ENCODE measurements around the gene EIPR1.

EIPR1 gene

GRCh38 chr2:3300224-3300995, 77.2 kb downstream of the EIPR1 start:
- H3K79me1 ChIP-seq (replicated peaks; ENCODE audit: low read length, poor library complexity, severe bottlenecking), result peaks cover 44% of the 10 kb centered on the region
- no peak overlapping the region for H2BK12ac ChIP-seq (ENCODE audit: low read length in 2 of 2)
- no peak overlapping the region for H4K91ac ChIP-seq (ENCODE audit: low read length)
- no peak overlapping the region for H2AFZ ChIP-seq (ENCODE audit: low read depth, low read length)
- H2BK5ac ChIP-seq (ENCODE audit: low read depth, low read length, poor library complexity, severe bottlenecking), result no peak overlapping the region
- H3K36me3 ChIP-seq (ENCODE audit: control insufficient read depth in 1 of 2, insufficient read depth in 2 of 2, low read depth in 1 of 2, low read length in 2 of 2), result peaks cover 5 to 12% of the 10 kb centered on the region in 2 experiments
- WGBS, result 96% methylated on average over 14 of the region's 14 CpGs
- no peak overlapping the region for H3K4me3 ChIP-seq (ENCODE audit: insufficient read depth in 1 of 2, low read depth in 1 of 2, low read length in 2 of 2)
- no peak overlapping the region for H4K8ac ChIP-seq (ENCODE audit: low read length)
- no peak for DNase-seq
- no peaks in the 10 kb centered on the region for H3K9me3 ChIP-seq (ENCODE audit: control insufficient read depth, low read length)
- H3K4me1 ChIP-seq (ENCODE audit: control insufficient read depth, insufficient read depth, low read depth, low read length), result peaks cover 9% of the 10 kb centered on the region
- no peak overlapping the region for H3K4me2 ChIP-seq (ENCODE audit: low read length, poor library complexity, severe bottlenecking)
- H2BK120ac ChIP-seq (ENCODE audit: low read depth, low read length), result no peak overlapping the region
- H3K27me3 ChIP-seq (ENCODE audit: control insufficient read depth in 1 of 2, insufficient read depth in 1 of 2, low read length in 2 of 2), result no peaks in the 10 kb centered on the region
- no peak overlapping the region for H3K18ac ChIP-seq (ENCODE audit: low read depth in 1 of 2, low read length in 2 of 2)
- no peak overlapping the region for H3K23ac ChIP-seq (ENCODE audit: low read length in 2 of 2)
- H3K4ac ChIP-seq (ENCODE audit: low read depth in 1 of 2, low read length in 2 of 2), result no peak overlapping the region
- H3K9ac ChIP-seq (ENCODE audit: low read length), result no peak overlapping the region
- no peak overlapping the region for H2BK15ac ChIP-seq (ENCODE audit: low read depth, poor library complexity, severe bottlenecking)
- no peak overlapping the region for H3K14ac ChIP-seq (ENCODE audit: low read length in 2 of 2)
- H3K27ac ChIP-seq (ENCODE audit: low read length, poor library complexity, severe bottlenecking), result no peak overlapping the region
- no peak overlapping the region for H2AK5ac ChIP-seq (ENCODE audit: low read length, severe bottlenecking)

GRCh38 chr2:3299703-3300102, 77.9 kb downstream of the EIPR1 start:
- H2AFZ ChIP-seq (ENCODE audit: low read depth, low read length), result no peak overlapping the region
- no peak overlapping the region for H3K4me3 ChIP-seq (ENCODE audit: insufficient read depth in 1 of 2, low read depth in 1 of 2, low read length in 2 of 2)
- peaks cover 43% of the 10 kb centered on the region for H3K79me1 ChIP-seq (replicated peaks; ENCODE audit: low read length, poor library complexity, severe bottlenecking)
- H3K9ac ChIP-seq (ENCODE audit: low read length), result no peak overlapping the region
- no peak overlapping the region for H2AK5ac ChIP-seq (ENCODE audit: low read length, severe bottlenecking)
- no peak overlapping the region for H3K27ac ChIP-seq (ENCODE audit: low read length, poor library complexity, severe bottlenecking)
- no peaks in the 10 kb centered on the region for H3K27me3 ChIP-seq (ENCODE audit: control insufficient read depth in 1 of 2, insufficient read depth in 1 of 2, low read length in 2 of 2)
- peaks cover 5 to 12% of the 10 kb centered on the region in 2 experiments for H3K36me3 ChIP-seq (ENCODE audit: control insufficient read depth in 1 of 2, insufficient read depth in 2 of 2, low read depth in 1 of 2, low read length in 2 of 2)
- no peak overlapping the region for H4K8ac ChIP-seq (ENCODE audit: low read length)
- H3K14ac ChIP-seq (ENCODE audit: low read length in 2 of 2), result no peak overlapping the region
- 94% methylated on average over 7 of the region's 7 CpGs for WGBS
- no peak overlapping the region for H2BK120ac ChIP-seq (ENCODE audit: low read depth, low read length)
- no peak for DNase-seq
- H2BK5ac ChIP-seq (ENCODE audit: low read depth, low read length, poor library complexity, severe bottlenecking), result no peak overlapping the region
- no peak overlapping the region for H4K91ac ChIP-seq (ENCODE audit: low read length)
- H3K9me3 ChIP-seq (ENCODE audit: control insufficient read depth, low read length), result no peaks in the 10 kb centered on the region
- H3K4me1 ChIP-seq (ENCODE audit: control insufficient read depth, insufficient read depth, low read depth, low read length), result peaks cover 9% of the 10 kb centered on the region
- H3K23ac ChIP-seq (ENCODE audit: low read length in 2 of 2), result no peak overlapping the region
- no peak overlapping the region for H3K4me2 ChIP-seq (ENCODE audit: low read length, poor library complexity, severe bottlenecking)
- H3K18ac ChIP-seq (ENCODE audit: low read depth in 1 of 2, low read length in 2 of 2), result no peak overlapping the region
- no peak overlapping the region for H3K4ac ChIP-seq (ENCODE audit: low read depth in 1 of 2, low read length in 2 of 2)
- H2BK15ac ChIP-seq (ENCODE audit: low read depth, poor library complexity, severe bottlenecking), result no peak overlapping the region
- no peak overlapping the region for H2BK12ac ChIP-seq (ENCODE audit: low read length in 2 of 2)

- H3K36me3 ChIP-seq (ENCODE audit: control insufficient read depth in 1 of 2, insufficient read depth in 2 of 2, low read depth in 1 of 2, low read length in 2 of 2), result peaks cover 5 to 12% of the 10 kb centered on the region in 2 experiments
Observed at GRCh38 chr2:3299130-3299529, 78.5 kb downstream of the EIPR1 start.

GRCh38 chr2:3298191-3298590, 79.4 kb downstream of the EIPR1 start:
- Histone ChIP-seq H3K9me3 (ENCODE audit: control insufficient read depth, low read length) (no peaks in the 10 kb centered on the region), H4K8ac (ENCODE audit: low read length) (no peak overlapping the region), H3K18ac (ENCODE audit: low read depth in 1 of 2, low read length in 2 of 2) (no peak overlapping the region), H2BK120ac (ENCODE audit: low read depth, low read length) (no peak overlapping the region), H3K14ac (ENCODE audit: low read length in 2 of 2) (no peak overlapping the region), H2AFZ (ENCODE audit: low read depth, low read length) (no peak overlapping the region), H3K4ac (ENCODE audit: low read depth in 1 of 2, low read length in 2 of 2) (no peak overlapping the region), H4K91ac (ENCODE audit: low read length) (no peak overlapping the region), H3K4me2 (ENCODE audit: low read length, poor library complexity, severe bottlenecking) (no peak overlapping the region), H3K79me1 (replicated peaks; ENCODE audit: low read length, poor library complexity, severe bottlenecking) (peaks cover 45% of the 10 kb centered on the region), H2BK15ac (ENCODE audit: low read depth, poor library complexity, severe bottlenecking) (no peak overlapping the region), H3K27ac (ENCODE audit: low read length, poor library complexity, severe bottlenecking) (no peak overlapping the region), H2BK12ac (ENCODE audit: low read length in 2 of 2) (no peak overlapping the region), H3K4me3 (ENCODE audit: insufficient read depth in 1 of 2, low read depth in 1 of 2, low read length in 2 of 2) (no peak overlapping the region), H3K27me3 (ENCODE audit: control insufficient read depth in 1 of 2, insufficient read depth in 1 of 2, low read length in 2 of 2) (no peaks in the 10 kb centered on the region), H3K23ac (ENCODE audit: low read length in 2 of 2) (no peak overlapping the region), H3K36me3 (ENCODE audit: control insufficient read depth in 1 of 2, insufficient read depth in 2 of 2, low read depth in 1 of 2, low read length in 2 of 2) (peaks cover 5 to 15% of the 10 kb centered on the region in 2 experiments), H2BK5ac (ENCODE audit: low read depth, low read length, poor library complexity, severe bottlenecking) (no peak overlapping the region), H3K4me1 (ENCODE audit: control insufficient read depth, insufficient read depth, low read depth, low read length) (peaks cover 7% of the 10 kb centered on the region), H3K9ac (ENCODE audit: low read length) (no peak overlapping the region), H2AK5ac (ENCODE audit: low read length, severe bottlenecking) (no peak overlapping the region)
- WGBS, result 93% methylated on average over 5 of the region's 7 CpGs
- no peak for DNase-seq

More at GRCh38 chr2:3299130-3299529, 78.5 kb downstream of the EIPR1 start:
- no peak overlapping the region for H3K14ac ChIP-seq (ENCODE audit: low read length in 2 of 2)
- no peak overlapping the region for H3K4me3 ChIP-seq (ENCODE audit: insufficient read depth in 1 of 2, low read depth in 1 of 2, low read length in 2 of 2)
- no peak for DNase-seq
- peaks cover 43% of the 10 kb centered on the region for H3K79me1 ChIP-seq (replicated peaks; ENCODE audit: low read length, poor library complexity, severe bottlenecking)
- H2AFZ ChIP-seq (ENCODE audit: low read depth, low read length), result no peak overlapping the region
- H2BK120ac ChIP-seq (ENCODE audit: low read depth, low read length), result no peak overlapping the region
- no peaks in the 10 kb centered on the region for H3K27me3 ChIP-seq (ENCODE audit: control insufficient read depth in 1 of 2, insufficient read depth in 1 of 2, low read length in 2 of 2)
- no peak overlapping the region for H4K91ac ChIP-seq (ENCODE audit: low read length)
- no peak overlapping the region for H3K4ac ChIP-seq (ENCODE audit: low read depth in 1 of 2, low read length in 2 of 2)
- H3K23ac ChIP-seq (ENCODE audit: low read length in 2 of 2), result no peak overlapping the region
- H2BK15ac ChIP-seq (ENCODE audit: low read depth, poor library complexity, severe bottlenecking), result no peak overlapping the region
- H3K18ac ChIP-seq (ENCODE audit: low read depth in 1 of 2, low read length in 2 of 2), result no peak overlapping the region
- peaks cover 9% of the 10 kb centered on the region for H3K4me1 ChIP-seq (ENCODE audit: control insufficient read depth, insufficient read depth, low read depth, low read length)
- no peak overlapping the region for H2BK12ac ChIP-seq (ENCODE audit: low read length in 2 of 2)
- H2BK5ac ChIP-seq (ENCODE audit: low read depth, low read length, poor library complexity, severe bottlenecking), result no peak overlapping the region
- H3K4me2 ChIP-seq (ENCODE audit: low read length, poor library complexity, severe bottlenecking), result no peak overlapping the region
- no peak overlapping the region for H3K9ac ChIP-seq (ENCODE audit: low read length)
- no peaks in the 10 kb centered on the region for H3K9me3 ChIP-seq (ENCODE audit: control insufficient read depth, low read length)
- H4K8ac ChIP-seq (ENCODE audit: low read length), result no peak overlapping the region
- H2AK5ac ChIP-seq (ENCODE audit: low read length, severe bottlenecking), result no peak overlapping the region
- H3K27ac ChIP-seq (ENCODE audit: low read length, poor library complexity, severe bottlenecking), result no peak overlapping the region
- 93% methylated on average over 9 of the region's 12 CpGs for WGBS
